A549 (cell line): ENCODE measurements around the gene HERC2. TPM values are rescaled to one million over a fixed set of nuclear protein-coding genes. Genes with fewer than 3 reads are reported as not detected.
"Not testable (repeated sequence)": the region's sequence is repeated elsewhere in the genome, so short reads cannot be mapped to it uniquely, and the experiment has no call there.

Source experiments
- ATAC-seq, 2 experiments: fragments of 200-7000 bp in 1 of 2; fragments of >200 bp in 1 of 2; cut with Nextera tagmentation in 1 of 2; cut with Tn5 transposase in 1 of 2; 3 replicates each; pipeline versions ENCODE4 v1.8.0 to v1.9.1; 2018 to 2020; ENCODE audit warnings: mild to moderate bottlenecking in 1 of 2, moderate library complexity in 1 of 2
- CTCF ChIA-PET: fragments of 300-600 bp; sonication (Branson Sonifier 250); formaldehyde crosslinking; extraction: SDS; loops from one replicate; lab custom pipeline; 2021; ENCODE audit warnings: antibody characterized with exemption, inconsistent platforms; lab: Yijun Ruan, JAX
- POLR2A ChIA-PET: fragments of 350-600 bp; formaldehyde crosslinking; extraction: SDS; loops from one replicate; lab custom pipeline; 2021; ENCODE audit warnings: antibody characterized with exemption, inconsistent platforms; lab: Yijun Ruan, JAX
- DNase-seq, 2 experiments: peaks; one replicate each; pipeline versions ENCODE4 v3.0.0 to v3.0.0-alpha.2; 2011 to 2016; ENCODE audit warnings: low read depth in 1 of 2, low spot score in 1 of 2
- FAIRE-seq: peaks from 2 replicates; lab custom pipeline; 2011; peaks lifted over from hg19 to GRCh38; lab: Jason Lieb, UNC
- H3K27ac ChIP-seq, 2 experiments: fragments of >200 bp; sonication (Bioruptor Twin); formaldehyde crosslinking; 3 replicates each; pipeline ENCODE4 v1.5.1; 2016 to 2017
- H3K4me1 ChIP-seq: fragments of >200 bp; sonication (Bioruptor Twin); formaldehyde crosslinking; 3 replicates; pipeline ENCODE4 v1.6.1; 2016
- H3K4me2 ChIP-seq: fragments of >200 bp; sonication (Bioruptor Twin); formaldehyde crosslinking; 3 replicates; pipeline ENCODE4 v1.6.1; 2016
- H3K4me3 ChIP-seq: fragments of >200 bp; sonication (Bioruptor Twin); formaldehyde crosslinking; 3 replicates; pipeline ENCODE4 v1.5.1; 2016
- H3K9me3 ChIP-seq: fragments of >200 bp; sonication (Bioruptor Twin); formaldehyde crosslinking; 3 replicates; pipeline ENCODE4 v1.6.1; 2016
- CHD2 ChIP-seq: fragments of 150-350 bp; IDR thresholded peaks from 2 replicates; pipeline ENCODE4 v1.6.1; 2014; ENCODE audit warnings: low read length; ENCODE audit not compliant: partially characterized antibody
- ESRRA ChIP-seq: fragments of 150-350 bp; IDR thresholded peaks from 2 replicates; pipeline ENCODE4 v1.6.1; 2014; ENCODE audit warnings: mild to moderate bottlenecking, low read length, borderline replicate concordance
- FOSB ChIP-seq: fragments of 250-450 bp; sonication (Bioruptor Pico); IDR thresholded peaks from 2 replicates; pipeline ENCODE4 v1.5.0; 2020; ENCODE audit warnings: mild to moderate bottlenecking, moderate library complexity
- HES2 ChIP-seq: fragments of >200 bp; sonication (Bioruptor Twin); formaldehyde crosslinking; IDR thresholded peaks from 2 replicates; pipeline ENCODE4 v1.6.1; 2016
- HEYL ChIP-seq: fragments of 250-450 bp; sonication (Bioruptor Pico); IDR thresholded peaks from 2 replicates; pipeline ENCODE4 v1.8.0; 2021; ENCODE audit warnings: mild to moderate bottlenecking, moderate library complexity
- HMGXB4 ChIP-seq: fragments of 250-450 bp; sonication (Bioruptor Pico); IDR thresholded peaks from 2 replicates; pipeline ENCODE4 v1.5.0; 2021; ENCODE audit warnings: mild to moderate bottlenecking, moderate library complexity, borderline replicate concordance
- HOXB13 ChIP-seq: fragments of 250-450 bp; sonication (Bioruptor Pico); IDR thresholded peaks from 2 replicates; pipeline ENCODE4 v1.5.0; 2020; ENCODE audit warnings: low read depth, mild to moderate bottlenecking, moderate library complexity
- JUN ChIP-seq, 2 experiments: fragments of >200 bp; sonication (Bioruptor Twin); formaldehyde crosslinking; IDR thresholded peaks; 2 replicates in 1 of 2; 3 replicates in 1 of 2; pipeline ENCODE4 v1.6.1; 2016 to 2017
- KDM1A ChIP-seq: fragments of 200-600 bp; sonication (generic); IDR thresholded peaks from 2 replicates; pipeline ENCODE4 v1.6.1; 2016; ENCODE audit warnings: low read depth, mild to moderate bottlenecking
- KDM5A ChIP-seq: fragments of 200-600 bp; sonication (generic); IDR thresholded peaks from 2 replicates; pipeline ENCODE4 v1.6.1; 2016; ENCODE audit warnings: antibody characterized with exemption, mild to moderate bottlenecking
- MAFK ChIP-seq: fragments of 450-650 bp; IDR thresholded peaks from 2 replicates; pipeline ENCODE4 v1.6.1; 2014; ENCODE audit not compliant: partially characterized antibody
- MAZ ChIP-seq: fragments of 150-350 bp; IDR thresholded peaks from 2 replicates; pipeline ENCODE4 v1.6.1; 2014; ENCODE audit warnings: antibody characterized with exemption, low read depth, low read length, borderline replicate concordance
- MYC ChIP-seq: IDR thresholded peaks from 2 replicates; pipeline ENCODE4 v1.6.1; 2012; ENCODE audit warnings: mild to moderate bottlenecking, inconsistent platforms, low read length, improper control_type of control experiment, borderline replicate concordance
- NPAS2 ChIP-seq: fragments of 250-450 bp; sonication (Bioruptor Pico); IDR thresholded peaks from 2 replicates; pipeline ENCODE4 v1.8.0; 2022; ENCODE audit warnings: mild to moderate bottlenecking, moderate library complexity, borderline replicate concordance
- NR3C1 ChIP-seq: fragments of >200 bp; sonication (Bioruptor Twin); formaldehyde crosslinking; IDR thresholded peaks from 3 replicates; pipeline ENCODE4 v1.6.1; 2017
- PHF8 ChIP-seq: fragments of 200-600 bp; sonication (generic); IDR thresholded peaks from 2 replicates; pipeline ENCODE4 v1.6.1; 2016; ENCODE audit warnings: low read depth, mild to moderate bottlenecking, antibody characterized with exemption, moderate library complexity, borderline replicate concordance
- POLR2AphosphoS2 ChIP-seq: conservative IDR thresholded peaks from 2 replicates; pipeline ENCODE4 v1.6.1; 2012; ENCODE audit warnings: low read length, improper control_type of control experiment, inconsistent platforms
- RCOR1 ChIP-seq: fragments of 150-350 bp; IDR thresholded peaks from 2 replicates; pipeline ENCODE4 v1.6.1; 2014; ENCODE audit warnings: antibody characterized with exemption, low read length, low read depth
- RFX5 ChIP-seq: fragments of 450-650 bp; IDR thresholded peaks from 2 replicates; pipeline ENCODE4 v1.7.1; 2014; ENCODE audit warnings: antibody characterized with exemption, mild to moderate bottlenecking, moderate library complexity
- TFCP2L1 ChIP-seq: fragments of 250-450 bp; sonication (Bioruptor Pico); IDR thresholded peaks from 2 replicates; pipeline ENCODE4 v1.5.0; 2021; ENCODE audit warnings: mild to moderate bottlenecking
- ZFP36 ChIP-seq: fragments of 450-650 bp; IDR thresholded peaks from 2 replicates; pipeline ENCODE4 v1.6.1; 2014; ENCODE audit warnings: borderline replicate concordance; ENCODE audit not compliant: partially characterized antibody
- ZNF302 ChIP-seq: fragments of 250-450 bp; sonication (Bioruptor Pico); IDR thresholded peaks from 2 replicates; pipeline ENCODE4 v1.9.0; 2021; ENCODE audit warnings: inconsistent platforms, mild to moderate bottlenecking, moderate library complexity
- ZSCAN20 ChIP-seq: fragments of 250-450 bp; sonication (Bioruptor Pico); IDR thresholded peaks from 2 replicates; pipeline ENCODE4 v1.8.0; 2022; ENCODE audit warnings: mild to moderate bottlenecking, moderate library complexity
- WGBS: methylation state at CpG from one replicate; pipeline ENCODE4 v1.1.6; 2017; ENCODE audit errors: missing lambda C conversion rate; 5-methylcytosine and 5-hydroxymethylcytosine counted together
- polyA plus RNA-seq, 4 experiments: library from polyadenylated mRNA; depleted of rRNA in 3 of 4; stranded (reverse); fragments of >200 nt; fragmentation: RNase III in 1 of 4; extraction: RNeasy Plus Mini Kit Qiagen cat#74134 plus additional on column Dnase treatment in 1 of 4; gene quantifications; 2 replicates in 3 of 4; 3 replicates in 1 of 4; pipeline ENCODE4 v1.2.3, GENCODE V29; 2011 to 2017
- TF ChIP-seq, protein P1 (sequence below): fragments of >200 bp; sonication (Bioruptor Twin); formaldehyde crosslinking; IDR thresholded peaks from 3 replicates; pipeline ENCODE4 v1.6.1; 2016
- TF ChIP-seq, protein P2 (sequence below): fragments of 250-450 bp; sonication (Bioruptor Pico); IDR thresholded peaks from 2 replicates; pipeline ENCODE4 v1.5.0; 2020; ENCODE audit warnings: low read depth, mild to moderate bottlenecking, moderate library complexity

The HERC2 gene
- polyA plus RNA-seq, 2 of the 4 experiments (the other 2 are of a cell fraction), result 31.4 to 32.8 TPM

DNA sequence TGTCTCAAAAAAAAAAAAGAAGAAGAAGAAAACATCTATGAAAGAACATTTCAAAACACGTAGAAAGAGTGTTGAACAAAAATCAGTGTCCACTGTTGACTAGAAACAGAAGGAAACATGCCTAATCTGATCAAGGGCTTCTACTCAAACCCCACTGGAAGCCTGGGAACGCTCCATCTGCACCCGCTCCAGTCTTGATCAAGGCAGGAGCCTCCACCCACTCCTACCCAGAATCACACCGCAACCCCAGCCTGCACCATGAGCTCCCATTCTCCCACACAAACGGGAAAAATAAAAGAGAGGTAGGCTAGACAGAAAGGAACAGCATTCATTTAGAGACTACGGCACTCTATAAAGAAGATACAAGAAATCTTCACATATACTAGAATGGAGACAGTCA, 181.9 kb downstream of the HERC2 start:
- Histone ChIP-seq H3K4me1 (no peaks in the 10 kb centered on the region), H3K4me3 (no peak overlapping the region), H3K27ac (no peak overlapping the region), H3K4me2 (no peak overlapping the region), H3K9me3 (no peaks in the 10 kb centered on the region)
- CTCF ChIA-PET, result interaction anchor here (4.6 kb wide), 1 partner anchor 14 kb away, joined by 19 read pairs; no protein-coding TSS in a partner anchor
- DNase-seq (no peak), ATAC-seq (no peak), FAIRE-seq (no peak)
- POLR2A ChIA-PET, result no interaction called here
- TF ChIP-seq RCOR1 (no peak), ZNF302 (CRISPR knock-in tag) (no peak), PHF8 (no peak), TFCP2L1 (CRISPR knock-in tag) (no peak), FOSB (CRISPR knock-in tag) (no peak), MYC (no peak), HES2 (no peak), MAFK (no peak), JUN (IDR thresholded peaks at IDR 0.05) (no peak), KDM1A (no peak), HEYL (no peak), MAZ (no peak), RFX5 (no peak), ZSCAN20 (CRISPR knock-in tag) (no peak)
- TF ChIP-seq, protein P1, sequence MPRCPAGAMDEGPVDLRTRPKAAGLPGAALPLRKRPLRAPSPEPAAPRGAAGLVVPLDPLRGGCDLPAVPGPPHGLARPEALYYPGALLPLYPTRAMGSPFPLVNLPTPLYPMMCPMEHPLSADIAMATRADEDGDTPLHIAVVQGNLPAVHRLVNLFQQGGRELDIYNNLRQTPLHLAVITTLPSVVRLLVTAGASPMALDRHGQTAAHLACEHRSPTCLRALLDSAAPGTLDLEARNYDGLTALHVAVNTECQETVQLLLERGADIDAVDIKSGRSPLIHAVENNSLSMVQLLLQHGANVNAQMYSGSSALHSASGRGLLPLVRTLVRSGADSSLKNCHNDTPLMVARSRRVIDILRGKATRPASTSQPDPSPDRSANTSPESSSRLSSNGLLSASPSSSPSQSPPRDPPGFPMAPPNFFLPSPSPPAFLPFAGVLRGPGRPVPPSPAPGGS, result no peak
- WGBS, result 92% methylated on average over 6 of the region's 6 CpGs

DNA sequence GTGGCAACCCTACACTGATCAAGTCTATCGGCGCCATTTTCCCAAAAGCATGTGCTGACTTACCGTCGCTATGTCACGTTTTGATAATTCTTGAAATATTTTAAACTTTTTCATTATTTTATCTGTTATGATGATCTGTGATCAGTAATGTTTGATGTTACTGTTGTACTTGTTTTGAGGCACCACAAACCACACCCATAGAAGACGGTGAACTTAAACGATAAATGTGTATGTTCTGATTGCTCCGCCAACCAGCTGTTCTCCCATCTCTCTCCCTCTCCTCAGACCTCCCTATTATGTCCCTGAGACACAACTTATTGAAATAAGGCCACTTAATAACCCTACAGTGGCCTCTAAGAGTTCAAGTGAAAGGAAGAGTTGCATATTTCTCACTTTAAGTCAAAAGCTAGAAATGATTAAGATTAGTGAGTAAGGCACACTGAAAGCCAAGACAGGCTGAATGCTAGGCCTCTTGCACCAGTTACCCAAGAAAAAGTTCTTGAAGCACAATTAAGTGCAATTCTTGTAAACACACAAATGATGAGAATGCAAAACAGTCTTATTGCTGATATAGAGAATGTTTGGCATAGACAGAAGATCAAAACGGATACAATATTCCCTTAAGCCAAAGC, 184.5 kb downstream of the HERC2 start:
- H3K4me3 ChIP-seq, H3K4me1 ChIP-seq, FAIRE-seq, DNase-seq, H3K27ac ChIP-seq, POLR2A ChIA-PET, H3K4me2 ChIP-seq, ATAC-seq, H3K9me3 ChIP-seq: not testable (repeated sequence)
- CTCF ChIA-PET, result interaction anchor here (4.6 kb wide), 1 partner anchor 12 kb away, joined by 19 read pairs; no protein-coding TSS in a partner anchor
- 85% methylated on average over 9 of the region's 9 CpGs for WGBS

DNA sequence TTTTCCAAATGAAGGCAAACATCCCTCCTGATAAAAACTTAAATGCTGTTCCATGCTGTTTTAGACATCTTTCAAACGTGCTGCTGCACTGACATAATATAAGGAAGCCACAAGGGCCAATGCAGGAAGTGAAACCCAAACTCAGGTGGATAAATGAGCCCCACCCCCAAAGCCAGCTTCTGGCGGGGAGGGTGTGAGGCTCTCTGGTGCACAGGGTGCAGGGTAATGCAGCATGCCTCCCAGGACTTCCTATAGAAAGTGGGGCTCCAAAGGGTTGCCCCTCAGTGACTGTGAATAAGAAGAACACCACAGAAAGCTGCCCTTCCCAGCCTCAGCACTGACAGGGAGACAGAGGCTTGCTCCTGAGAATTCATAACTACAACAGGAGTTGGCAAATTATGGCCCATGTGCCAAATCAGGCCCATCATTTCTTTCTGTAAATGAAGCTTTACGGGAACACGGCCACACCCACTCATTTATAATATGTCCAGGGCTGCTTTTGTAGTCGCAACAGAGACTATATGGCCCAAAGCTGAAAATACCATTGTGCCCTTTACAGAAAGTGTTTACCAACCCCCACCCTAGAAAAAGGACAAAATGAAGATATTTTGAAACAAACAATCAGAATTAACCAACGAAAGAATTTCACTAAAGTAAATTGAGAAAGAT, 185.6 kb downstream of the HERC2 start:
- ATAC-seq, result not testable (repeated sequence)

GRCh38 chr15:28133281-28133680, 188.7 kb downstream of the HERC2 start:
- Histone ChIP-seq H3K4me2 (no peak overlapping the region), H3K9me3 (no peaks in the 10 kb centered on the region), H3K4me1 (no peaks in the 10 kb centered on the region), H3K4me3 (no peak overlapping the region), H3K27ac (no peak overlapping the region)
- TF ChIP-seq HMGXB4 (CRISPR knock-in tag) (no peak), ESRRA (no peak), ZFP36 (no peak), NPAS2 (CRISPR knock-in tag) (no peak), HOXB13 (no peak), KDM5A (no peak), NR3C1 (no peak), POLR2AphosphoS2 (no peak), ZNF302 (CRISPR knock-in tag) (no peak), RFX5 (no peak), CHD2 (no peak)
- TF ChIP-seq, protein P2, sequence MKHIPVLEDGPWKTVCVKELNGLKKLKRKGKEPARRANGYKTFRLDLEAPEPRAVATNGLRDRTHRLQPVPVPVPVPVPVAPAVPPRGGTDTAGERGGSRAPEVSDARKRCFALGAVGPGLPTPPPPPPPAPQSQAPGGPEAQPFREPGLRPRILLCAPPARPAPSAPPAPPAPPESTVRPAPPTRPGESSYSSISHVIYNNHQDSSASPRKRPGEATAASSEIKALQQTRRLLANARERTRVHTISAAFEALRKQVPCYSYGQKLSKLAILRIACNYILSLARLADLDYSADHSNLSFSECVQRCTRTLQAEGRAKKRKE, result no peak
- POLR2A ChIA-PET, result no interaction called here
- FAIRE-seq (no peak), DNase-seq (no peak), ATAC-seq (no peak)
- CTCF ChIA-PET, result interaction anchor here (0.6 to 2.4 kb wide), 3 partner anchors 9 to 20 kb away, joined by 3 to 12 read pairs (median 4); no protein-coding TSS in a partner anchor

More for the DNA sequence above, 185.6 kb downstream of the HERC2 start:
- DNase-seq, FAIRE-seq, H3K4me1 ChIP-seq, H3K4me3 ChIP-seq, H3K9me3 ChIP-seq, H3K4me2 ChIP-seq, H3K27ac ChIP-seq, POLR2A ChIA-PET: not testable (repeated sequence)
- CTCF ChIA-PET, result interaction anchor here (0.5 to 4.6 kb wide), 2 partner anchors 10 to 104 kb away, joined by 3 to 19 read pairs; no protein-coding TSS in a partner anchor
- WGBS, result 89% methylated on average over 6 of the region's 6 CpGs
